Hematopoietic multipotent progenitor cell treated with erythropoietin and hydrocortisone succinate and interleukin-3 and kit ligand, for 6 days (in vitro differentiated cells): ENCODE results near the gene DDIT3.
A peak's percentile ranks its signal among the peaks of the same experiment; 100 is the strongest.

ENCODE experiments used
- DNase-seq: peaks from one replicate; pipeline ENCODE4 v3.0.0-alpha.2; 2015

Gene DDIT3

DNA sequence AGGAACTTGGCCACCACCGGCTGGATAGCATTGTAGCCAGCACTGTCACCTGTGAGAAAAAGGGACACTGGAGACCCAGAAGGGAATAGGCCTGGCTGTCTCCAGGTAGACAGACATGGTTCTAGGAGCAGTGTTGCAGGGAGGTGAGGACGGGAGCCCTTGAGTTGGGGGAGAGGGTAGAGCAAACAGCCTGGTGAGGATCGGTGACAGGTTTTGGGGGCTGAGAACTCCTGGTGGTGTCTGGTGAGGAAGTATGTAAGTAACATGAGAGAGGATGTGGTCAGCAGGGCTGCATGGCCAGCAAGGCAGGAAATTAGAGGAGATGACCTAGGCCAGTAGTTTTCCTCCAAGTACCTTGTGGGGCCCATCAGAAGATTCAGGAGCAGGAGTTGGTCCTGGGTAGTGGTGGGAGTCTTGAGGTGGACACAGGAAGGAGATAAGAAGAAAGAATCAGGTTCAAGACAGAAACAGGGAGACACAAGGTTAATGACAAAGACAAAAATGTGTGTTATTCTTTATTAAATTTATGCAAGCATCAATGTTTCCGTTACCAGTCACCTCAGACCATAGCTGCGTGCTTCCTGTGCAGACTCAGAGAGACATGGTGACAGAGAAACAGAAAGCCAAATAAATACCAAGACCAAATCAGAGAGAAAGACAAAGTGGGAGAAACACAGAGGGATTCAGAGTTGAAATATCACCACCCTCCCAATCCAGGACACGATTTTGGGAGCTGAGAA lies 40.8 kb downstream of the DDIT3 start, which contains the start of gene ARHGAP9:
Gene ARHGAP9, minus strand, starts transcription at position 491 of the 740 bp plus-strand sequence. Its CDS starts 460 bp downstream, at position 31.
- DNase-seq: peak; percentile 48

DNA sequence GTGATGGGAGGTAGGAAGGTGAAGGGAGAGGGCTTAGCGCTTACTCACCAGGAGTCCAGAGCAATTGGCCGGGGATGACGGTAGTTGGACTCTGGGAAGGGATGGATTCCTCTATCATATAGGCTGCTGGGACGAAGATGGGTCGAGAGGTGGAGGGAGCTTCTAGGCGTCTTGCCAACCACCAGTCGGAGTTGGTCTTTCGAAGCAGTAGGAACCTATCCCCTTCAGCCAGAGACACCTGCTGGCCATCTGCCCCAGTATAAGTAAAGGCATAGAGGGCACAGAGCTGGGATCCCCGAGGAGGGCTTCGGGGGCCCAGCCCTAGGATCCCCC lies 41.3 kb downstream of the DDIT3 start:
- no peak for DNase-seq

DNA sequence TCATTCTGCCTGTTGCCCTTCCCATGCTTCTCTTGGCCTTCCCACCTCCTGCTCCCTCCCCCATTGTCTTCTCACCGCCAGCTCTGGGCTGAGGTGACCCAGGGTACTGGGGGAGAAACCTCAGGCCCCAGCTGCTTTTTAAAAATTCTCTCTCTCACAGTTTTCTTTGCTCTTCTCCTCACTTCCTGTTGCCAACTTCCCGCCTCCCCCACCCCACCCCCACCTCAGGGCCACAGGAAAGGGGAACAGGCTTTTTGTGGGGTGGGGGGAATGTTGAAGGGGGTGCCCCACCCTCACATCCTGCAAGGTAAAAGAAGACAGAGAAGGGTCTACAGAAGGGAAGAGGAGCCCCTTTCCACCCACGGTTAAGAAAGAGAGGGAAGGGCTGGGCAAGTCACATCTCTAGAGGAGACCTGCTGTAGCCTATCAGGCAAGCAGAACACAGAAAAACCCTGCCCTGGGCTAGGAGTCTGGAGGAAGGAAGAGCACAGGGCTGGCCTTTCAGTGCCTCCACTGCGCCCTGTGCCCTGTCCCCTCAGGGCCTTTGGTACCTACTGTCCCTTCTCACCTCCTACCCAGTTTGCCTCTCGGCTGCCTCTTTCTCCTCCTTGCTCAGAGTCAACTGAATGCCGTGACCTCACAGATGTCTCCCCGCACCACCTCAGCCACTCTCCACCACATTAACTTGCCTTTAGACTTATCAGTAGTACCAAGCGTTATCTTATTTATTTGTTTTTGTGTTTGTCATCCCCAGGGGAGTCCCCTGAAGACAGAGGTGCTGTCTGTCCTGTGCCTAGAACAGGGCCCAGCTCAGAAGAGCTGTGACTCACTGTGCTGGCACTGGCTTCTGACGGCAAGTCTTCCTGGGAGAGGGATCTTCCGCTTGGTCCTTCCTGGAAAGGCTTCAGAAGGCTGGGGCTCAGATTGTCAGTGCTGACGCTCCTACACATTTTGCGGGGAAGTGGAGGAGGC lies 42.3 kb downstream of the DDIT3 start:
- DNase-seq: peak; percentile 76

DNA sequence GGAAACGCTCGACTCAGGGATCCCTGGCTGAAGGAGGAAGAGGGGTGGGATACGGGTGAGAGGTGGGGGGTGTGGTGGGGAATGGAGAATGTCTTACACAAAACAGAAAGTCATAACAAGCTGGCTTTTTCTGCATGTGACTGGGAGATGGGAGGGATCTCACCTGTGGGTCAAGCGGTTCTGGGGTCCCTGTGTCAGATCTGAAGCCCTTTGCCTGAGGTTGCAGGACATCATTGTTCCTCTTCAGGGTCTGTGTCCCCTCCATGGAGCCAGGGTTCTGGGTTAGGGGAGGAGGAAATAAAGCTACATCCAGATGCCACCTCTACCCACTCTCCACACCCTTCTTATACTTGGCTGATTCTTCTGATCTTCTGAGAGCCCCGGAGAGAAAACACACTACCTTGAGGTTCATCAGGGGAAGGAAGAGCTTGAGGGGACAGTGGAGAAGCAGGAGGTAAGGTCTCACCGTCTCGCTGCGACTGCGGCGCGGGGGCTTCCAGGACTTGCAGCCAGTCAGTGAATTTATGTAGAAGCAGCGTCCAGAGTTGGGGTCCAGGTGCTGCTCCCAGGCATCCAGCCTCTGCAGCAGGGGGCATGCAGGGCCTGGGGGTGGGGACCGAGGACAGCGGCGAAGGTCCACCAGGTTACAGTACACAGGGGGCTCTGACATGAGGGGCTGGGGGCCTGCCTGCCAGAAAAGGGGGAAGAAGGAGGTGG lies 43.2 kb downstream of the DDIT3 start:
- DNase-seq: peak; percentile 49

DNA sequence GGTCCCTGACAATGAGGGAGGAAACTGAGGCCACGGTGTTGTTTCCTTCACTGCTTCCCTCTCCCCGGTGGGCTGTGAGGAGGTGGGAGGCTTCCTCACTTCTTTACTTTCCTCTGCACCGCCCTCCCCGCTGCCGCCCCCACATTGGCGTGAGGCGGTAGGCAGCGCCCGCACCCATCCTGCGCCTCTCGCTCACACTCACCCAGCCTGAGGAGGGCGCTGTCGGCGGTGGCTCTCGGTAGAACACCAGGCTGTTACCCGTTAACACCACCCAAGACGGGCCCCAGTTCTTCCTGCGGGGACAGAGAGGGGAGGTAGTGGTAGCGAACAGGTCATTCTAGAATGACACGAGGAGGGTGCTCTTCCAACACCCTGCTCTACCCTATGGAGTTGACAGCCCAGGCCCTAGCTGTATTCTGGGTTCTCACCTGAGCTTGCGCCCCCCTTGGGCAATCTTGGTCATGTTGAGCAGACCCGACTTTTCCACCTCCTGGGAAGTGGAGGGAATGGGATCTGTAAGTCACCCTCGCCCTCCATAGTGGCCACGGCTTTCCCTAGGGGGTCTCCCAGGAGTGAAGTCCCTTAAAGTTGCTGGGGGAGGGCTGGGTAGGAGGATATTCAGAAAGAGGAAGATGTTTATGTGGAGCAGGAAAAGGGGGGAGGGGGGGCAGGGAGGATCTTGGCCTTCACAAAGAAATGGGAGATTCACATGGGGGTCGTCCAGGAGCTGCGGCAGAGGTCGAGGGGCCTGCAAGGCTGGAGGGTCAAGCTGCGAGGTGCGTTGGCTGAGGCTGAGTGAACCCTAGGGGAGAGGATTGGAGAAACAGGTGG lies 43.9 kb downstream of the DDIT3 start:
- peak; percentile 79 for DNase-seq

DNA sequence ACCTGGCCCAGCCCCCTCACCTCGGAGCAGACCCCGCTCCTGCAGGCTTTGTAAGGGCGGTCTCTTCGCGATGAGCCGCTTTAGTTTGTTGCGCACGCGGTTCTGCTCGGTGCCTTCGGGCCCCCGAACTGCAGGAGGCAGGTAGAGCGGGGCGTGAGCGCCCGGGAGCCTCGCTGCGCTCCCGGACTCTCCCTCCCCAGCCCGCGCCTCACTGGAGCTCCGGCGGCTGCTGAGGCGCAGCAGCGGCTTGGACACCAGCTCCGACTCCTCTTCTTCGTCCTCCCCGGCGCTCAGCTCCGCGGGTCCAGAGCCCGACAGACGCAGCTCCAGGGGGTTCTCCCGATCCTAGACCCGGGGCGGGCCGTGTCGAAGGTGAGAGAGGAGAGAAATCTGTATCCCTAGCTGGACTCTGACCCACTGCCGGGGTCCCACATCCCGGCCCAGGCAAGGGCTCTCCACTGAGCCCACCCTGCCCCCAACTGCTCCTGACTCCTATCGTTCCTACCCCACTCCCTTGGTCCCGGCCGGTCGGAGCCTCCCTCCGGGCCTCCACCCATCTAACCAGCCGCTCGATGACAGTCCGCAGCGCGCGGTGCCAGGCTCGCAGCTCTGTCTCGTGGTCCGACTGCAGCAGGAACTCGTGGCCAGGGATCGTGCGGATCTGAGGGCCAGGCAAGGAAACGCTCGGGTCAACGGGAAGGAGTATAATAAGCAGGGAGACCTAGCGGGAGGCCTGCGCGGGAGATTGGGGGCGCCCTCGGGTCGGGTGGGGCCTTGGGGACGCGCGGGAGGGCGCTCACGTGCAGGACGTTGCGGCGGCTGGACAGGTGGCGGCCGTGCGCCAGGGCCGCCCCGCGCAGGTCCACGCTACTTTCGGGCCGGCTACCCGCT lies 44.8 kb downstream of the DDIT3 start:
- DNase-seq: peak; percentile 41

DNA sequence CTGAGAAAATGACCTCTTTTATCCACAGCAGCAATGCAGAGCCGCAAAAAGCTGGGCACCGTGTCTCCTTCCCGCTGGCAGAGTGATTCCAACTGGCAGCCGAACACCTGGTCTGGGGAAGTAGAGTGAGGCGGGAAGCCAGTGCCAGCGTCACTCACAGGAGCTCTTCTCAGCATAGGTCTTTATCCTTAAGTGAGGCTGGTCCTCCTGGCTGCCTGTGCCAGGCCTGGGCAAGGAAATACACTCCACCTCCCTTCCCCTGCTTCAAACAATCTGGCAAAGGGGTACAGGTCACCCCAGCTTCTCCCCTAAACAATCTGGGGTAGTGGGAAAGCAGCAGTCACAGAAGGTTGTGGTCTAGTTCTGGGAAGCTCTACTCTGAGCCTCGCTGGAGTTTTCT lies 45.5 kb downstream of the DDIT3 start:
- no peak for DNase-seq

DNA sequence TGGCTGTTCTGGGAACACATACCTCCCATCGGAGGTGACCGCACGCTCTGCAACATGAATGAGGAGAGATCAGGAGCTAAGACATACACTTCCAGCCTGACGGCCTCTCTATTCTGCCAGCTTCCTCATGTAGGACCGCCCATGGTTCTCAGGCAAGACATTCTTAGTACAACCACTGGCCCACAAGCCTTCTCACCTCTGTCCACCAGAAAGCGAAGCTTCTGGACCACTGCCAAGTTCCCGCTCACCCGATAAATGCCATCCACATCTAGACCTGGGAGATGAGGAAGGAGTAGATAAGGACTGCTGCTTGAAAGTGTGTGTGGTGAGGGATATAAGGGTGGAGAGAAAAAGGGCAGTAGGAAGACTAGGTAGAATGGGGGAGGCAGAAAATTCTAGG lies 45.9 kb downstream of the DDIT3 start:
- DNase-seq: peak; percentile 28

DNA sequence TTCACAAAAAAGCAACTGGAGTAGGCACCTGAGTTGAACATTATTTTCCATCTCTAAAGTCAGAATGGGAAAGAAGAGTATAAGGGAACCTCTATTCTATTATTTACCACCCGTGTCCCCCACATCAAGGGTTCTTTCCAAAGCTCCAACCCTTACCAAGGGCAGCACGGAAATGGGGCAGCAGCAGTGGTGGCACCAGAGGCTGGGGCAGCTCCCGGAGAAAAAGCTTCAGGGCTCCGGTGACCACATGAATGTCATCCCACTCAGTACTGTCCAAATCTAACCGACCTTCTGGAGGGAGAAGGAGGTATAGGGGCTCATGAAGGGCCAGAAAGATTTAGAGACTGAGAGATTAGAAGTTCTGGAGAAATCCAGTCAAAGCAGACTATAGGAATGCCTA lies 46.4 kb downstream of the DDIT3 start:
- DNase-seq: no peak

DNA sequence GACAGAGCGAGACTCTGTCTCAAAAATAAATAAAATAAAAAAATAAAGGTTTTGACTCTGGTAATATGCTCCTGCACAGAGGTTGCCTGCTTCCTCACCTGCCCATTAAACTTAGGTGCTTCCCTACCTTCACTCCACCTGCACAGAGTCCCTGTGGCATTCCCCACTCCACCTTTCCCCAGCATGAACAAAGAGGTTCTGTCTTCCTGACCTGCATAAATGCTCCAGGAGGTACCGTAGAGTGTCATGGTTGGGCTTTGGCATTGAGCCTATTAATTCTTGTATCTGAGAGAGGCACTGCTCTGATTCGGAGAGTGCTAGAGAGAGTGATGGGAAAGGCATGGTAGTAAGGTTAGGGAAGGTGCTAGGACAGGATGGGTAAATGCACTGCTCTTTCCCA lies 46.9 kb downstream of the DDIT3 start:
- no peak for DNase-seq

DNA sequence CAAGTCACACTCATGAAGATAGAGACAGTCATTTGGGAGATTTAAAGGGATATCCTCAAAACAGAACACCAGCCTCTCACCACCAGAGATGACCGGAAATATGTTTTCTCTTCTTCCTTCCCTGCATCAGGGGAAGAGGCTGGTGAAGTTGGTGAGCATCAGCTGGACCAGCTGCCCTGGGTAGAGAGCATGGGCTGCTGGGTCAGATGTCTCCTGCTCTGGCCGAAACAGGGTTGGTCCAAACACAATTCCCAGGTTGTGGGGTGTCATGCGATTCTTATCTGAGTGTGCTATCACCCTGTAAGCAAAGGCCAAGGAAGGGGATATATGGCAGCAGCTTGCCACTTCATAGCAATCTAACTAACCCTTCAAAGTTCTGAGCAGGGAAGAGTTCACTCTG lies 47.9 kb downstream of the DDIT3 start:
- no peak for DNase-seq

DNA sequence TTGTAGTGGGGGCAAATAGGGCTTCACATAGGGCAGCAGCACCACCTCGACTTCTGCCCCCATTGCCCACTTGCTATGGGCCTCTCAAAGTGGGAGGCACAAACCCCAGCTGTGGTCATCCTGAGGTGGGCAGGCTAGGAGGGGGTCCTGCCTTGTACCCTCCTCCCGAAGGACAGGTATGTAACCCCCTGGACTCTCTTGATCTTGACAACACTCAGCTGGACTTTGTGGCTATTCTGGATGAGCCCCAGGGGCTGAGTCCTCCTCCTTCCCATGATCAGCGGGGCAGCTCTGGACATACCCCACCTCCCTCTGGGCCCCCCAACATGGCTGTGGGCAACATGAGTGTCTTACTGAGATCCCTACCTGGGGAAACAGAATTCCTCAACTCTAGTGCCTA lies 48.7 kb downstream of the DDIT3 start:
- DNase-seq: no peak

DNA sequence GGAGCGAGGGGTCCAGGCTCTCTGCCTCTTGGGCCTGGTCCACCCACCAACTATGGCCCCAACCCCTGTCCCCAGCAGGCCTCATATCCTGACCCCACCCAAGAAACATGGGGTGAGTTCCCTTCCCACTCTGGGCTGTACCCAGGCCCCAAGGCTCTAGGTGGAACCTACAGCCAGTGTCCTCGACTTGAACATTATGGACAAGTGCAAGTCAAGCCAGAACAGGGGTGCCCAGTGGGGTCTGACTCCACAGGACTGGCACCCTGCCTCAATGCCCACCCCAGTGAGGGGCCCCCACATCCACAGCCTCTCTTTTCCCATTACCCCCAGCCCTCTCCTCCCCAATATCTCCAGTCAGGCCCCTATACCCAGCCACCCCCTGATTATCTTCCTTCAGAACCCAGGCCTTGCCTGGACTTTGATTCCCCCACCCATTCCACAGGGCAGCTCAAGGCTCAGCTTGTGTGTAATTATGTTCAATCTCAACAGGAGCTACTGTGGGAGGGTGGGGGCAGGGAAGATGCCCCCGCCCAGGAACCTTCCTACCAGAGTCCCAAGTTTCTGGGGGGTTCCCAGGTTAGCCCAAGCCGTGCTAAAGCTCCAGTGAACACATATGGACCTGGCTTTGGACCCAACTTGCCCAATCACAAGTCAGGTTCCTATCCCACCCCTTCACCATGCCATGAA lies 49.2 kb downstream of the DDIT3 start:
- no peak for DNase-seq

DNA sequence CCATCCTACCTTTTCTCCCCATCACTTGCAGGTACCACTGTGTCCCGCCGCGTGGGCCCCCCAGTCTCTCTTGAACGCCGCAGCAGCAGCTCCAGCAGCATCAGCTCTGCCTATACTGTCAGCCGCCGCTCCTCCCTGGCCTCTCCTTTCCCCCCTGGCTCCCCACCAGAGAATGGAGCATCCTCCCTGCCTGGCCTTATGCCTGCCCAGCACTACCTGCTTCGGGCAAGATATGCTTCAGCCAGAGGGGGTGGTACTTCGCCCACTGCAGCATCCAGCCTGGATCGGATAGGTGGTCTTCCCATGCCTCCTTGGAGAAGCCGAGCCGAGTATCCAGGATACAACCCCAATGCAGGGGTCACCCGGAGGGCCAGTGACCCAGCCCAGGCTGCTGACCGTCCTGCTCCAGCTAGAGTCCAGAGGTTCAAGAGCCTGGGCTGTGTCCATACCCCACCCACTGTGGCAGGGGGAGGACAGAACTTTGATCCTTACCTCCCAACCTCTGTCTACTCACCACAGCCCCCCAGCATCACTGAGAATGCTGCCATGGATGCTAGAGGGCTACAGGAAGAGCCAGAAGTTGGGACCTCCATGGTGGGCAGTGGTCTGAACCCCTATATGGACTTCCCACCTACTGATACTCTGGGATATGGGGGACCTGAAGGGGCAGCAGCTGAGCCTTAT lies 49.9 kb downstream of the DDIT3 start:
- DNase-seq: no peak

DNA sequence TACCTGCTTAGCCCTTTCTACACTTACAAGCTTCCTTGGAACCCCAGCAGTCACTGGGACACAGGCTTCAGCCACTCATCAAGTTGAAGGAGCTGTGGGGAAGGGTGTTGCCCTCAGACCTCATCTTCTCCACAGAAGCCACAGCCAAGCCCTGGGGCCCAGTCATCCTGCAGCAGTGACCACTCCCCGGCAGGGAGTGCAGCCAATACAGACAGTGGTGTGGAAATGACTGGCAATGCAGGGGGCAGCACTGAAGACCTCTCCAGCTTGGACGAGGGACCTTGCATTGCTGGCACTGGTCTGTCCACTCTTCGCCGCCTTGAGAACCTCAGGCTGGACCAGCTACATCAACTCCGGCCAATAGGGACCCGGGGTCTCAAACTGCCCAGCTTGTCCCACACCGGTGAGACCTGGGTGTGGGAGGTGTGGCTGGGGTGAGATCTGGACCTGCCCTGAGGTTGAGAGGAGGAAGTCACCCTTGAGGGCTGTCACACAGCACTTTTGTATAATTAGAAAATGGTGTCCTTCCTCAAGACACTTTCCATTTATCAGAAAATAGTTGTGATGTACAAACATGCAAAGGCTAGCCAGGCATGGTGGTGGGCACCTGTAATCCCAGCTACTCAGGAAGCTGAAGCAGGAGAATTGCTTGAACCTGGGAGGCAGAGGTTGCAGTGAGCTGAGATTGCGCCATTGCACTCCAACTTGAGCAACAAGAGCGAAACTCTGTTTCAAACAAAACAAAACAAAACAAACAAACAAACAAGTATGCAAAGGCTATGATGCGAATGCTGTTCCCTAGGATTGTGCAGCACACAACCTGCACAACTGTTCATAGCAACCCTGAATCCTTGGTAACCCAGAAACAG lies 50.8 kb downstream of the DDIT3 start:
- peak; percentile 26 for DNase-seq

DNA sequence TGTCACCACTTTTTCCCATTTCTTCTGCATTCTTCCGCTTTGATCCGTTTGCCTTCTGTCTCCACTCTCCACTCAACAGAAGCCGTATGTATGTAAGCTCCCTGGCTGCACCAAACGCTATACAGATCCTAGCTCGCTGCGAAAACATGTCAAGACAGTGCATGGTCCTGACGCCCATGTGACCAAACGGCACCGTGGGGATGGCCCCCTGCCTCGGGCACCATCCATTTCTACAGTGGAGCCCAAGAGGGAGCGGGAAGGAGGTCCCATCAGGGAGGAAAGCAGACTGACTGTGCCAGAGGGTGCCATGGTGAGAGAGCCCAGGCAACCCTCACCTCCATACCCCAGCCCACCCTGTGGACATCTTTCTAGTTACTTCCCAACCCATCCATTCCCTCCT lies 52.4 kb downstream of the DDIT3 start:
- no peak for DNase-seq

DNA sequence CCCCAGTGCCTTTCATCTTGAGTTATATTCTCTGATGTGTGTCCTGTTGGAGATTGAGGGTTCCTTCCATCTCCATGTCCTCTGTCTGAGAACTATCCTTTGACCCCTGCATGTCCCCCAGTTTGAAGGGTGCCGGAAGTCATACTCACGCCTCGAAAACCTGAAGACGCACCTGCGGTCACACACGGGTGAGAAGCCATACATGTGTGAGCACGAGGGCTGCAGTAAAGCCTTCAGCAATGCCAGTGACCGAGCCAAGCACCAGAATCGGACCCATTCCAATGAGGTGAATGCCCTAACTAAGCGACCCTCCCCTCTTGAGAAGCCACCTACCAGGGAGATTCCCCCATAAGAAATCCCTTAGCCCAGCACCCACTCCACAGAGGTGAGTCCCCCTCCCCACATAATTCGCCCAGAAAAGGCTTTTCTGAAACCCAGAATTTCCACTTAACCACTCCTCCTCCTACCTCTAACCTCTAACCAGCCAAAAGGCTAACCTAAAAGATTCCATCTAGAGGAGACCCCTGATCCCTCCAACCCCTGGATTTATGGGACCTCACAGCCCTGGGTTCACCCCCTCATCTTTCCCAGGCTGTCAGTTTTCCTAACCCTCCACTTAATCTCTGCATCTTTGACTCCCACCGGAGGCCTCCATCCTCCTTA lies 53.0 kb downstream of the DDIT3 start:
- DNase-seq: no peak
